ENCODE results near the gene ACVR1B. TPM values are rescaled to one million over a fixed set of nuclear protein-coding genes. Genes with fewer than 3 reads are reported as not detected.

Gene ACVR1B
- total RNA-seq, 1 donor from 2014 or later: 13.8 TPM

DNA sequence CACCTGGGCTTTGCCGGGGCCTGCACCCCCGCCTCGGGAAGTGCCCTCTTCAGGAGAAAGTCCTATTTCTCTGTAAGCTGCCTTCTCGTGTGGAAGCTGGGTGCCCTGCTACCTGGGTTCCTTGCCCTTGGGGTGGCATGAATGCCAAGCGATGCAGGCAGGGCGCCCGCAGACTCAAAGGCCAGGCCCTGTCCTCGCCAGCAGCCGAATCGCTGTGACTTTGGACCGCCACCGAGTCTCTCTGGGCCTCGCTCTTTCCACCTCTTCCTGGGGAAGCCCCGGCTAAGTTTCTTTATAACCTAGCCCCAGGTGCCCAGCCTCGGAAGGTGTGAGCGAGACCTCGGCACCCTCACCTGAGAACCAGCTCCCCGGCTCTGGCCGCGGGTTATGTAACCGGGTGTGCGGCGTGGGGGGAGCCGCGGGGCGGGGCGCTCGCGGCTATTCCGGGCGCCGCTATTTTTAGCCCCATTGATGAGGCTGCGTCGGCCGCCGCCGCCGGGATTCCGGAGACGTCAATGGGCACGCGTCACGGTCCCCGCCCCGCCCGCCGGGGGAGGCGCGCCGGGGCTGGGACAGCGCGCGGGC, 85.2 kb downstream of the ACVR1B start:
- Histone ChIP-seq H3K9ac (ENCODE audit: low read length) (peak overlapping the region; percentile 81), H3K79me2 (ENCODE audit: insufficient read depth, low read length) (no peaks in the 10 kb centered on the region), H3K27ac (ENCODE audit: low read depth, low read length) (peak overlapping the region; percentile 35), H3K36me3 (ENCODE audit: insufficient read depth, low read length) (no peaks in the 10 kb centered on the region), H3K9me3 (ENCODE audit: insufficient read depth, low read depth, low read length) (no peaks in the 10 kb centered on the region), H3K4me1 (ENCODE audit: insufficient read depth, low read length) (peaks cover 18% of the 10 kb centered on the region), H4K20me1 (ENCODE audit: insufficient read depth, low read length) (peaks cover 27% of the 10 kb centered on the region), H2AFZ (ENCODE audit: low read depth, low read length) (peak overlapping the region; percentile 55), H3K4me2 (ENCODE audit: low read length) (peak overlapping the region; percentile 84), H3K27me3 (ENCODE audit: insufficient read depth, low read length) (no peaks in the 10 kb centered on the region), H3K4me3 (ENCODE audit: insufficient read depth, low read depth, low read length) (peak overlapping the region; percentile 34)
- Mint-ChIP-seq H3K27ac (ENCODE audit: unreplicated experiment) (no peak overlapping the region), H3K36me3 (ENCODE audit: low read depth, unreplicated experiment) (no peaks in the 10 kb centered on the region), H3K4me3 (ENCODE audit: unreplicated experiment) (no peak overlapping the region), H3K4me1 (ENCODE audit: low read depth, unreplicated experiment) (peaks cover 6% of the 10 kb centered on the region), H3K9me3 (ENCODE audit: unreplicated experiment) (no peaks in the 10 kb centered on the region), H3K27me3 (ENCODE audit: low read depth, unreplicated experiment) (peaks cover 30% of the 10 kb centered on the region)
- TF ChIP-seq, protein P1, sequence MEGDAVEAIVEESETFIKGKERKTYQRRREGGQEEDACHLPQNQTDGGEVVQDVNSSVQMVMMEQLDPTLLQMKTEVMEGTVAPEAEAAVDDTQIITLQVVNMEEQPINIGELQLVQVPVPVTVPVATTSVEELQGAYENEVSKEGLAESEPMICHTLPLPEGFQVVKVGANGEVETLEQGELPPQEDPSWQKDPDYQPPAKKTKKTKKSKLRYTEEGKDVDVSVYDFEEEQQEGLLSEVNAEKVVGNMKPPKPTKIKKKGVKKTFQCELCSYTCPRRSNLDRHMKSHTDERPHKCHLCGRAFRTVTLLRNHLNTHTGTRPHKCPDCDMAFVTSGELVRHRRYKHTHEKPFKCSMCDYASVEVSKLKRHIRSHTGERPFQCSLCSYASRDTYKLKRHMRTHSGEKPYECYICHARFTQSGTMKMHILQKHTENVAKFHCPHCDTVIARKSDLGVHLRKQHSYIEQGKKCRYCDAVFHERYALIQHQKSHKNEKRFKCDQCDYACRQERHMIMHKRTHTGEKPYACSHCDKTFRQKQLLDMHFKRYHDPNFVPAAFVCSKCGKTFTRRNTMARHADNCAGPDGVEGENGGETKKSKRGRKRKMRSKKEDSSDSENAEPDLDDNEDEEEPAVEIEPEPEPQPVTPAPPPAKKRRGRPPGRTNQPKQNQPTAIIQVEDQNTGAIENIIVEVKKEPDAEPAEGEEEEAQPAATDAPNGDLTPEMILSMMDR (IDR thresholded peaks at IDR 0.05; ENCODE audit: insufficient read depth, low read depth, low read length): no peak
- TF ChIP-seq EZH2 (IDR thresholded peaks at IDR 0.05; ENCODE audit: insufficient read depth, low read length): no peak
- no peak for FAIRE-seq
- DNase-seq (ENCODE audit: low read depth): peak; percentile 60

DNA sequence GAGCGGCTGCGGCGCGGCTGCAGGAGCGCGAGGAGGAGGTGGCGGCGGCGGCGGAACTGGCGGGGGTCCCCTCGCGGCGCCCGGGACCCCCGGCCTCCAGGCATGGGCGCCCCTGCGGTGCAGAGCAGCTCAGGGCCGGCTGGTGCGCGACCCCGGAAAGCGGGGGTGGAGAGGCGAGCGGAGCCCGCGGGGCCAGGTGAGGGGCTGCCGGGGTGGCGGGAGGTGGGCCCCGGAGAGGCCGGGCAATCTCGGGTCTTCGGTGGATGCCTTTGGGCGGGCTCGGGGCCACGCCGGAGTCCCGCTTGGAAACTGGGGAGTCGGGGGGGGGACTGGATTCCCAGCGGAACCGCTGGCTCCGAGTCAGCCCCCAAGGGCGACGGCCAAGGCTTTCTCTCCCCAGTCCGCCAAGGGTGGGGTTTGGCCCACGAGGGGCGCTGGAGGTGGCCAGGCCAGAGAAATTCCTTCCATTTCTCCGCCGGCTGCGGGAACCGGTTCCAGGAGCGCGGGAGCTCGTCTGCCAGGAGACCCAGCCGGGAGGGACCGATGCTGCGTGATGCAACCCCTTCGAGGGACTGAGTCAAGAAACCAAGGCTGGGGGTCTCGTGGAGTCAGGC, 85.9 kb downstream of the ACVR1B start:
- peak overlapping the region; percentile 84 for H3K4me2 ChIP-seq (ENCODE audit: low read length)
- H3K27me3 ChIP-seq (ENCODE audit: insufficient read depth, low read length): no peaks in the 10 kb centered on the region
- H3K79me2 ChIP-seq (ENCODE audit: insufficient read depth, low read length): no peaks in the 10 kb centered on the region
- Mint-ChIP-seq H3K4me1 (ENCODE audit: low read depth, unreplicated experiment) (peaks cover 4% of the 10 kb centered on the region), H3K4me3 (ENCODE audit: unreplicated experiment) (peak overlapping the region; percentile 85), H3K27ac (ENCODE audit: unreplicated experiment) (peak overlapping the region; percentile 55), H3K9me3 (ENCODE audit: unreplicated experiment) (no peaks in the 10 kb centered on the region), H3K27me3 (ENCODE audit: low read depth, unreplicated experiment) (peaks cover 30% of the 10 kb centered on the region), H3K36me3 (ENCODE audit: low read depth, unreplicated experiment) (peaks cover 1% of the 10 kb centered on the region)
- no peaks in the 10 kb centered on the region for H3K9me3 ChIP-seq (ENCODE audit: insufficient read depth, low read depth, low read length)
- H4K20me1 ChIP-seq (ENCODE audit: insufficient read depth, low read length): peaks cover 27% of the 10 kb centered on the region
- H3K27ac ChIP-seq (ENCODE audit: low read depth, low read length): peak overlapping the region; percentile 48
- H3K9ac ChIP-seq (ENCODE audit: low read length): peak overlapping the region; percentile 86
- DNase-seq (ENCODE audit: low read depth): peak; percentile 51
- H3K4me1 ChIP-seq (ENCODE audit: insufficient read depth, low read length): peaks cover 15% of the 10 kb centered on the region
- no peak for TF ChIP-seq EZH2 (IDR thresholded peaks at IDR 0.05; ENCODE audit: insufficient read depth, low read length)
- TF ChIP-seq, protein P1 (IDR thresholded peaks at IDR 0.05; ENCODE audit: insufficient read depth, low read depth, low read length): no peak
- peak overlapping the region; percentile 69 for H2AFZ ChIP-seq (ENCODE audit: low read depth, low read length)
- H3K36me3 ChIP-seq (ENCODE audit: insufficient read depth, low read length): no peaks in the 10 kb centered on the region
- FAIRE-seq: no peak
- peak overlapping the region; percentile 69 for H3K4me3 ChIP-seq (ENCODE audit: insufficient read depth, low read depth, low read length)

DNA sequence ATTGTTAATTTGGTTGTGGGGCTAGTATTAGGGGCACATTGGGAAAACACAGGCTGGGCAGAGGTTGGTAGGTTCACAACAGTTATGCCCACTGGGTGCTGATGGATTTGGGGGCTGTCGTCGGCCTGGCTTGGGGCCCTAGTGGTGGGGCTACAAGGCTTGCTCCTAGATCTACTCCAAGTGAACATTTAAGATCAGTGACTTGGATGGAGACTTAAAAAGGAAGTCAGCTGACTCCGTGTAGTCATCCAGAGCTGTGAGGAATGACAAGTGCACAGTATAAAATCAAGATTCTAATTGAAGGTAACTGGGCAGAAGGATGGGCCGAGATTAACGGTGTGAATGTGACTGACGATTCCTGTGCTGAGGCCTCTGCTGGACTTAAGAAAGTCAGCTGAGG, 86.9 kb downstream of the ACVR1B start:
- peak overlapping the region; percentile 84 for H3K4me2 ChIP-seq (ENCODE audit: low read length)
- no peaks in the 10 kb centered on the region for H3K9me3 ChIP-seq (ENCODE audit: insufficient read depth, low read depth, low read length)
- Mint-ChIP-seq H3K9me3 (ENCODE audit: unreplicated experiment) (no peaks in the 10 kb centered on the region), H3K27ac (ENCODE audit: unreplicated experiment) (no peak overlapping the region), H3K4me3 (ENCODE audit: unreplicated experiment) (peak overlapping the region; percentile 52), H3K36me3 (ENCODE audit: low read depth, unreplicated experiment) (peaks cover 1% of the 10 kb centered on the region), H3K27me3 (ENCODE audit: low read depth, unreplicated experiment) (peaks cover 30% of the 10 kb centered on the region), H3K4me1 (ENCODE audit: low read depth, unreplicated experiment) (peaks cover under 1% of the 10 kb centered on the region)
- FAIRE-seq: no peak
- DNase-seq (ENCODE audit: low read depth): no peak
- no peak overlapping the region for H3K27ac ChIP-seq (ENCODE audit: low read depth, low read length)
- no peaks in the 10 kb centered on the region for H3K79me2 ChIP-seq (ENCODE audit: insufficient read depth, low read length)
- H3K9ac ChIP-seq (ENCODE audit: low read length): peak overlapping the region; percentile 4
- H4K20me1 ChIP-seq (ENCODE audit: insufficient read depth, low read length): peaks cover 27% of the 10 kb centered on the region
- H3K36me3 ChIP-seq (ENCODE audit: insufficient read depth, low read length): no peaks in the 10 kb centered on the region
- peaks cover 11% of the 10 kb centered on the region for H3K4me1 ChIP-seq (ENCODE audit: insufficient read depth, low read length)
- no peaks in the 10 kb centered on the region for H3K27me3 ChIP-seq (ENCODE audit: insufficient read depth, low read length)
- no peak overlapping the region for H3K4me3 ChIP-seq (ENCODE audit: insufficient read depth, low read depth, low read length)
- no peak for TF ChIP-seq EZH2 (IDR thresholded peaks at IDR 0.05; ENCODE audit: insufficient read depth, low read length)
- TF ChIP-seq, protein P1 (IDR thresholded peaks at IDR 0.05; ENCODE audit: insufficient read depth, low read depth, low read length): no peak
- H2AFZ ChIP-seq (ENCODE audit: low read depth, low read length): no peak overlapping the region

All from astrocyte (in vitro differentiated cells and primary cell).